DND-41 (cell line): Measurements from ENCODE around the gene PPP1CB.

Experiments
- CTCF ChIP-seq: IDR thresholded peaks from 2 replicates; pipeline ENCODE4 v1.5.1; 2012; ENCODE audit warnings: borderline replicate concordance, low read length, moderate library complexity, mild to moderate bottlenecking; ENCODE audit not compliant: poor library complexity, severe bottlenecking; ENCODE audit errors: extremely low read depth
- EZH2 ChIP-seq: IDR thresholded peaks from 3 replicates; pipeline ENCODE4 v1.6.1; 2012; ENCODE audit warnings: borderline replicate concordance, low read depth, mild to moderate bottlenecking, moderate library complexity, low read length, inconsistent platforms; ENCODE audit not compliant: severe bottlenecking

- peak; percentile 42 for TF ChIP-seq CTCF
- TF ChIP-seq EZH2: no peak
These were observed at the start of gene PPP1CB for GRCh38 chr2:28751252-28751955.
